ENCODE data around the gene SMR3B.

The SMR3B gene

DNA sequence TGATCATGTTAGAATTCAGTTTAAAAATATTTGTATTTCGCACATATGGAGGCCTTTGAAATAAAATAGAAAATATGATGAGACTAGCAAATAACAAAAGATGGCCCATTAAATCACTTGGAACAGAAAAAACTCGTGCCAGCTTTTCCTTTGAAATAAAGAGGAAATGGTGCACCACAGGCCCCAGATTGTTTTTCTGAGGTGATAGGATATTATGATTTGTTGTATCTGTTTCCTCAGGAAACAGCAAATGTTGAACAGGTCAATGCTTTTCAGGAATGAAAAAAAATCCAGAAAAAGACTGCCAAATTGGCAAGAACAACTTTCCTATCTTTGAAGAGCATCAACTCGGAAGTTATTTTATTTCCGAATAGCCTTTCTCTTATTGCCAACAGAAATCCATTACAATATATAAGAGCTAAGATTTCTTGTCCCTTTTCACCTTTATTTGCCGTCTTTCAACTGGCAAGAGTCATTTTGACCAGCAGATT is at the start of gene SMR3B:
Gene SMR3B (plus strand): TSS at position 441 of the 491 bp plus-strand sequence. CDS start 1,380 bp downstream, outside the sequence.
- DNase-seq = no peak

DNA sequence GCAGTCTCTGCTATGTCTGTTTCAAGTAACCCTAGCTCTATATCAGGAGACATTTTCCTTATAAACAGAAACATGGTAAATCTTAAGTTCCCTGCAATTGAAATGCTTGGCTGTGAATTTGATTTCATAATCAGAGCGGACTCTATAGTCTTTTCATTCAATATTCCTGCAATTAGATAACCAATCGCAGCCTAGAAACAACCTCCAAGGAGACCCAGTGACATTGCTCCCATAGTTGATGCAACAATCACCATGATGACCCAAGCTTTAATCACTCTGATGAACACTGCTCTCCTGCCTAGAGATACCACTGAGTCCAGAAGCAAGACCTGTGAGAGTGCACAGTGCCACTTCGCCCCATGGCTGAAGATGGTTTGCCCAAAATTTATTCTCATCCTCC is 48.2 kb upstream of the SMR3B start, which contains the start of gene CABS1:
Gene CABS1 (plus strand): TSS at position 301 of the 400 bp plus-strand sequence. CDS start 59 bp downstream, at position 360.
- DNase-seq = no peak

DNA sequence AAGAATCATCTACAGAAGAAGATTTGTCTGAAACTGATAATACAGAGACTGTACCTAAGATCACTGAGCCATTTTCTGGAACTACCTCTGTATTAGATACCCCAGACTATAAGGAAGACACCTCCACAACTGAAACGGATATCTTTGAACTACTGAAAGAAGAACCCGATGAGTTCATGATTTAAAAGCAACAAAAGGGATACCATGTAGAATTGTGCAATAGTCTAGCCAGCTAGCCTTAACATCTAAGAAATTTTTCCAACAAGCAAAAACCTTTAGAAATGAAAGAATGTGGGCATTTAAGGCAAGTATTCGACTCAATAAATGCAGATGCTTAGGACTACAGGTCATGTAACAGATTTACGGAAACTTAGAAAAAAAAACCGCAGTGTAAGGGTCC is 46.9 kb upstream of the SMR3B start:
- no peak for DNase-seq

DNA sequence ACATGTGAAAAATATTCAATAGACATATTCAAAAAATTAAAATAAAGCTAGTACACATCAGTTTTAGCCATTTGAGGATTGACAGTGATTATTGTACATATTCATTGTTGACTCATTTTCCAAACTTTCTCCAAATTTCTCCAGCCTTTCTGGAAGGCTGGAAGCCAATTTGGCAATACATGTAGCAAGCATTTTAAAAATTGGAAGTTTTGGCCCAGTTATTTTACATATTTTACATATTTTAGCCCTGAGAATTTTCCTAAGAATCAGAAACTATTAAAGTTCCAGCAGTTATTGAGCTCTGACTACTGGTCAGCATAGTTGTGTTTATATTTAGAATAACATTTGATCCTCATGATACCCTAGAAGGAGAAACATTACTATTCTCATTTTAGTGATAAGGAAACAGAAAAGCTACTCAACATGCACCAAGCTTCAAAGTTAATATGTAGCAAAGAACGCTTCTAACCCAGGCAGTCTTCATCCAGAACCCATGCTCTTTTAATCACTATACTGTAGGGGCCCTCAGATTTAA is 45.0 kb upstream of the SMR3B start:
- DNase-seq = no peak

DNA sequence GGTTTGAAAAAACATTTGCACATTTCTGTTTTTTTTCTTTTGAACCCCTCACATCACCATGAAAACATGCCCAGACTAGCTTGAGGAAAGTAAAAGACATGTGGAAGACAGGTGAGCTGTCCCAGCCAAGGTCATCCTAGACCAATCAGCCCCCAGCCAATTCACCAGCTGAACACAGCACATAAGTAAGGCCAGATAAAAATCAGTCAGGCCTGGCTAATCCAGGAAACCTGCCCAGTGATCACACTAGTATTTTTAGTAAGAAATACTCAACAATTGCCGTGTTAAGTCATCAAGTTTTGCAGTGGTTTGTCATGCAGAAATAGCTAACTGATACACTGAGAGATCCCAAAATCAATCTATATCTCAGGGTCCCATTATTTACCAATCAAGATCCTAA is 26.7 kb upstream of the SMR3B start:
- DNase-seq = no peak

DNA sequence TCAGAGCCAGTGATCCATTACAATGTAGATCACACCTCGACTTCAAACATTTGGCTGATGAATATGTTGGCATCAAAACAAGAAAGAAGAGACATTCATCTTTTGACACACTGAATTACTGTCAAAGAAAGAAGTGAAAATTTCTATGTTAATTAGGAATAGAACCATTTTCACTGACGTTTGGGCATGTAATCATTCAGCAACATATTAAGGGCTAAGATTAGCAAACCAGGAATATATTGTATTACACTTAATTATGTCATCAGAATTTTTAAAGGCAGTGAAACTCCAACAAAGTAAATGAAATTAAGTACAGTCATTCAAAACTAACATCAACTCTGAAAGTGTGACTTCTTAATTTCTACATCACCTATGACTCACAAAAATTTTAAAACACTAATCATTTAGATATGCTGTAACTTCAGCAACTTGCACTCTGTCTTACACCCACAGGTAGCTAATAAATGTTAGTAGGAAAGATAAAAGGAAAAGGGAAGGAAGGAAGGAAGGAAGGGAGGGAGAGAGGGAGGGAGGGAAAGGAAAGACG is 23.7 kb upstream of the SMR3B start:
- DNase-seq = no peak

DNA sequence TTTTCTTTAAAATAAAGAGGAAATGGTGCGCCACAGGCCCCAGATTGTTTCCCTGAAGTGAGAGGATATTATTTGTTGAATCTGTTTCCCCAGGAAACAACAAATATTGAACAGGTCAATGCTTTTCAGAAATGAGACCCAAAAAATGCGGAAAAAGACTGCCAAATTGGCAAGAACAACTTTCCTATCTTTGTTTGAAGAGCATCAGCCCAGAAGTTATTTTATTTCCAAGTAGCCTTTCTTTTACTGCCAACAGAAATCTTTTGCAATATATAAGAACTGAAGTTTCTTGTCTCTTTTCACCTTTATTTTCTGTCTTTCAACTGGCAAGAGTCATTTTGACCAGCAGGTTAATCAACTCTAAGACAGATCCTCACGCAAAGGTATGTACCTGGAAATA is 22.5 kb upstream of the SMR3B start, which contains the start of gene SMR3A:
Gene SMR3A (plus strand): TSS at position 301 of the 400 bp plus-strand sequence. CDS start 1,356 bp downstream, outside the sequence.
- no peak for DNase-seq

DNA sequence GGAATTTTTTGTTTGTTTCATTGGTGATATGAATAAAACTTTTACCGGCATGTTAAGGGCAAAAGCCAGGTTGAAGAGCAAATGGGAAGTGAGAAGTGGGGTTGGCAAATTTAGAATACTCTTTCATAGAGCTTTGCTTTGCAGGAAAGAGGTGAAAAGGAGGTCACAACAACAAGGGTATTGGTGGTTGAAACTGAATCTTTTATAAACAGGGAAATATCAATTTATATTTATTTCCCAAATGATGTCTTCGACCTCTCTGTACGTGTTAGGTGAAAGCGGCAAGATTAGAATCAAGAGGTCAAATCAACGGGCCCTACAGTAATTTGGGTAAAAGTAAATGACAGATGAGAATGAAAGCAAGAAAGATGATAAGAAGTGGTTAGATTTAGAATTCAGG is 18.9 kb upstream of the SMR3B start:
- DNase-seq = no peak

DNA sequence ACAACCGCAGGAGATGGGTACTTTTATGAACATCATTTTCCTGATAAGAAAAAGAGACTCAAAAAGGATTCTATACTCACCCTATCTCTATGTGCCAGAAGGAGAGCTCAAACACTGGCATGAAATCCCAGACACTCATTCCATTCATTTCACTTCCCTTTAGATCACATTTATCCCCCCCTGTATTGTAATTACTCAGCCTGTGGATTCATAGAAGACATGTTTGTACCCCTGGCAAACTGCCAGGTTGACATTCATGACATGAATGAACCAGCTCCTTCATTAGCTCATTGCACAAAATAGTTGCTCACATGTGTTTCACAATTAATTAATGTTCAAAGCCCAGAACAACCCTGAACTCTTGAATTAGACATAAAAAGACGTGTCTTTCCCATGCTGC is 17.5 kb upstream of the SMR3B start:
- peak; percentile 39 for DNase-seq

DNA sequence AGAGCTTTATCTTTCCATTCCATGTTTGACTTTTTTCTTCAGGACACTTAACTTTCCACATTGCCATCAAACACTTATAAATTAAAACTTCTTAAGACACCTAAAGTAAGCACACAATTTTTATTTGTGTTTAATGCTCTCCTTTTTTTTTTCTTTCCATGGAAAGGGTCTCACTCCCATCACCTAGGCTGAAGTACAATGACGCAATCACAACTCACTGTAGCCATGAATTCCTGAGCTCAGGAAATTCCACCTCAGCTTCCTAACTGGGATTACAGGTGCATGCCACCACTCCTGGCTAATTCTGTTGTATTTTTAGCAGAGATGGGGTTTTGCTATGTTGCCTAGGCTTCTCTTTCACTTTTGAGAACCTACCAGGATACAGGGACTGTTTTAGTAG is 15.1 kb upstream of the SMR3B start:
- no peak for DNase-seq

DNA sequence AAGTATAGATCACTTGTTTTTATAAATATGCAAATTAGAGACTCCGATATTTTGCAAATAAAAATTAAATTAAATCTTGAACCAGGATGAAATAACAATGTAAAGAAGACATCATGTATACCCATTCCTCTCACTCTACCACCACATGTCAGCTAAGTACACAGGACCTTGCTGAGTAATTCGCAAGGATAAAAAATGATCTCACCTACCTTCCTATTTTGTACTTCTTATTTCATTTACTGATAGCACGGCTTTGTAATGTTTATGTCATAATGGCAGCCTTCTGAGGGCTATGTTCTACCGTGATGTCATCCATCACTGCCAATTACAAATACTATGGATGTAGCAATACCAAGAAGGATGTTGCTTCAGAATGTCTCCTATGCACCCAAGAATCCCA is 10.9 kb upstream of the SMR3B start:
- DNase-seq = no peak

DNA sequence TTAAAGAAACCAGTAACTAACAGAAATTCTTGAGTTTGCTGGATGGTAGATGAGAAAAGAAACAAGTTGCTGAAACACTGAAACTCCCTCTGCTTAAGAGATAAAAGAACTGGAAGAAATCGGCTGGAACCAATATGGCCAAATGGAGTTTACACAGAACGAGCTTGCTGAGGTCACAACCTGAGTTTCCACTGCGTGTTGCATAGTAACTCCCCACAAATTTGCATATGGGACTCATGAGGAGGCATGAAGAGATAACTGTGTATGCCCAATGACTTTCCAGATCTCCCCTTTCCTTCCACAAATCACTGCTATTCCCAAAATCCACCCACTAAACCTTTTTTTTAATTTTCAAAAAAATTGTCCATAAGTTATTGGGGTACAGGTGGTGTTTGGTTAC is 10.2 kb upstream of the SMR3B start:
- no peak for DNase-seq

DNA sequence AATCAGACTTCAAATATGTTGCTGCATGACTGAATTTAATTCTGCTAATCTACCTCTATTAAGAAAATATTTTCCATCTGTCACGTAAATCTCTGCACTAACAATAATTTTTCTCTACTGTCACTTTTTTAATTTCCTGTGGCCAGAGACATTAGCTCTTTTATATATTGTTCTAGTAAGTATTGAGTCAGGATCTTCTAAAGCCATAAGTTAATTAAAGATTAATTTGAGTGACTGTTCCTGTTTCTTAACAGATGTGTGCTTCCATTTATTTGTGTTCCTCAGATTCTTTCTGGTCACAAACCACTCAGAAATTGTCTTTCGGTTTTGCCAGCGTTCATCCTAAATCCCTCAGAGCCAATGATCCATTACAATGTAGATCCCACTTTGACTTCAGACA is 2.4 kb upstream of the SMR3B start:
- DNase-seq = no peak

DNA sequence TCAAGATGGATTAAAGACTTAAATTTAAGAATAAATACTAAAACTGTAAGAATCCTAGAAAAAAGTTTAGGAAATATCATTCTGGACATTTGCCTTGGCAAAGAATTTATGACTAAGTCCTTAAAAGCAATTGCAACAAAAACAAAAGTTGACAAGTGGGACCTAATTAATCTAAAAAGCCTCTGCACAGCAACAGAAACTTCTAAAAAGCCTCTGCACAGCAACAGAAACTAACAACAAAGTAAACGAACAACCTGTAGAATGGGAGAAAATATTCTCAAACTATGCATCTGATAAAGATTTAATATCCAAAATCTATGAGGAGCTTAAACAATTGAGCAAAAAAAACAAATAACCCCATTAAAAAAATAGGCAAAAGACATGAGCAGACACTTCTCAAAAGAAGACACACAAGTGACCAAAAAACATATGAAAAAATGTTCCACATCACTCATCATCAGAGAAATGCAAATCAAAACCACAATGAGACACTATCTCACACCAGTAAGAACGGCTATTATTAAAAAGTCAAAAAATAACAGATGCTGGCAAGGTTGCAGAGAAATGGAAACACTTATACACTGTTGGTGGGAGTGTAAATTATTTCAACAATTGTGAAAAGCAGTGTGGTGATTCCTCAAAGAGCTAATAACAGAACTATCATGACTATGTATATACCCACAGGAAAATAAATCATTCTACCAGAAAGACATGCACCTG is 9.3 kb downstream of the SMR3B start:
- DNase-seq = no peak

DNA sequence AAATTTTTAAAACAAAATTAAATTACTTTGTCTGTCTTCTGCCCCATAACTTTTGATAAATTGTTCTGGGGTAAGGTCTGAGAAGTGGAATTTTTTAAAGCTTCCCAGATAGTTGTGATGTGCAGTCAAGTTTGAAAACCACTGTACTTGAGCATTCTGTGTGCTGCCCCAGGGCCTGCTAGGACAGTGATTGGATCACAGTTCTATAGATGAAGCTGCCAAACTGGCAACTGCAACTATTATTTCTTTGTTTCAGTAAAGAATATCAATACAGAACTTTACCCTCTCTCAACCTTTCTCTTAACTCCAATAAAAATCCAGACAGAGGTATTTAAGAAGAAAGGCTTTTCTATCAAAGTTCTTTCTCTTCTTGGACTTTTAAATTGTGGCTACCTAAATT is 14.6 kb downstream of the SMR3B start, which contains the start of gene OPRPN:
Gene OPRPN (plus strand): TSS at position 361 of the 400 bp plus-strand sequence. CDS start 1,346 bp downstream, outside the sequence.
- no peak for DNase-seq

DNA sequence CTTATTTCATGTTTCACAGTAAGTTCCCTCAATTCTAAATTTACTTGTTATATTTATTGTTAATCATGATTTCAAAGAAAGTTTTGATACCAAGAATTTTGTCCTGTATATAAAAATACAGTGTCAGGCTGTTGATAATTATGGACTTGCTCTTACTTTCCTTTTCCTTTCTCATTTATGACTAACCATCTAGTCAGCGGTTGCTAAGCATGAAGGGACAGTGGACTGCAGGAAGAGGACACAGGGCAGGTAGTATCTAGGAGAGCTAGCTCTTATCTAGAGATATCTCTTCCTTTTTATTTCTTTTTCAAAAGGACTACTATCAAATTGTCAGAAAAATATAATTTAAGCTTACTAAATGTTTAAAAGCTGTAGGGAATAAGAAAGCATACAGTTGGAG is 16.4 kb downstream of the SMR3B start:
- DNase-seq = no peak

DNA sequence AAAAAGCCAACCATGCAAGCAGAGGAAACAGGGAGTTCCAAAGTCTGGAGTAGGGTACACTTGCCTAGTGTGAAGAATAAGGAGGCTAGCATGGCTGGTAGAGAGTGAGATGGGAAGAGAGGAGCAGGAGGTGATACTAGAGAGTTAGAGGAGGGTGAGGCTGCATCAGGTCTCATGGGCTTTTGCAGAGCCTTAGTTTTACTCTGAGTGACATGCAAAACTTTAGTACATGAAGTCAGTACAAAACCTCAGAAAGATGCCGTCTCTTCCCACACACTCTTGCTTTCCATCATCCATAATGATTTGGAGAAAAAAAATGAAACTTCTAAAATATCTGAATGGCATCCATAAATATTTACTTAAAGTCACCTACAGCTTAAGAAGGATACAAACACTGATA is 19.8 kb downstream of the SMR3B start:
- DNase-seq = no peak

DNA sequence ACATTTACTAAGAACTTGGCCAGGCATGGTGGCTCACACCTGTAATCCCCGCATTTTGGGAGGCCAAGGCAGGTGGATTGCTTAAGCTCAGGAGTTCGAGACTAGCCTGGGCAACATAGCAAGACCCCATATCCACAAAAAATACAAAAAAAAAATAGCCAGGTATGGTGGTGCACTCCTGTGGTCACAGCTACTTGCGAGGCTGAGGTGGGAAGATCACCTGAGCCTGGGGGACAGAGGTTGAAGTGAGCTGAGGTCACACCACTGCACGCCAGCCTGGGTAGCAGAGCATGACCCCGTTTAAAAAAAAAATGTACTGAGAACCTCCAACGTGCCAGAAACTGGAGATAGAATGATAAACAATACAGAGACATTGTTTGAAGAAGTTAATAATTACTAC is 22.8 kb downstream of the SMR3B start:
- DNase-seq = no peak

DNA sequence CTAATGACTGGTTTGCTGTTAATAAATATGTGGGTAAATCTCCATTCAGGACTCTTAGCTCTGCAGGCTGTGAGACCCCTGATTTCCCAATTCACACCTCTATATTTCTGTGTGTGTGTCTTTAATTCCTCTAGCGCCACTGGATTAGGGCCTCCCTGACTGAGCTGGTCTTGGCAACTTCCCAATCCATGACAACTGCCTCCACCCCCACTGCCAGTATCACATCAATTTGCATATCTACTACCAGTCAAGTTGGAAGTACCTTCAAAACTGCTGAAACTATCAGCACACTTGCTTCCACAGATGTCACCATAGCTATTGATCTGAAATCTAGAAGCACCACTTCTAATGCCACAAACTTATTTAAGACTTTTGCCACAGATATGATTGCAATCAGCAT is 42.4 kb downstream of the SMR3B start:
- no peak for DNase-seq

DNA sequence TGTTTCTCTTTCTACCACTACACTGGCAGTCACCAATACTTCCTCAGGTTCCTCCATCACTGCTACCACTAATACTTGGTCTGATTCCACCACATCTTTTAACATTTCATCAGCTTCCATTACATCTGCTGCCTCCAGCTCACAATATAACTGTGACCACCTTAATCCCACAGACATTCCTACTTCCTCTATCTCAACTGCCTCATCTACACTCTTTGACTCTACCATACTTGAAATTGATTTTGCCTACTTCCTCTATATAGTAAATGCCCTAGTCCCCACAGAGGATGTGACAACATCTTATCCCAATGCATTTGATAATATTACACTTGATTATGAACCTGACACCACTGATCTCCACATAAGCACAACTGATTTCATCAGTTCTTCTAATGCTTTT is 43.9 kb downstream of the SMR3B start:
- DNase-seq = no peak

DNA sequence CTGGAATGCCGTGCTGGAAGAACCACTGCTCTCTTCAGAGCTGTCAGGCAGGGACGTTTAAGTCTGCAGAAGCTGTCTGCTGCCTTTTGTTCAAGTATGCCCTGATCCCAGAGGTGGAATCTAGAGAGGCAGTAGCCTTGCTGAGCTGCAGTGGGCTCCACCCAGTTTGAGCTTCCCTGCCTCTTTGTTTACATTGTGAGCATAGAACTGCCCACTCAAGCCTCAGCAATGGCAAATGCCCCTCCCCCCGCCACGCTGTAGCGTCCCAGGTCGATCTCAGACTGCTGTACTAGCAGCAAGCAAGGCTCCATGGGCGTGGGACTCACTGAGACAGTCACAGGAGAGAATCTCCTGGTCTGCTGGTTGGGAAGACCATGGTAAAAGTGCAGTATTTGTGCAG is 54.3 kb downstream of the SMR3B start:
- DNase-seq = no peak
